GM12801 (cell line): Measurements from ENCODE around the gene PHOSPHO2.

Experiments used
- CTCF ChIP-seq: IDR thresholded peaks from one replicate; pipeline ENCODE4 v1.5.1; 2011; ENCODE audit warnings: control low read depth; ENCODE audit not compliant: insufficient read length; ENCODE audit errors: extremely low read depth

Gene PHOSPHO2

GRCh38 chr2:169694113-169694893 is at the start of gene PHOSPHO2, which contains the start of gene CFAP210:
TSS of gene PHOSPHO2 (plus strand) at chr2:169694469. CDS start at chr2:169700972, 6,503 bp downstream.
TSS of gene CFAP210 (minus strand) at chr2:169694405. CDS start at chr2:169694327, 78 bp downstream.
- TF ChIP-seq CTCF = no peak

GRCh38 chr2:169647496-169647895 is 46.8 kb upstream of the PHOSPHO2 start:
- no peak for TF ChIP-seq CTCF

GRCh38 chr2:169649278-169649677 is 45.0 kb upstream of the PHOSPHO2 start:
- TF ChIP-seq CTCF = no peak

GRCh38 chr2:169653636-169654035 is 40.6 kb upstream of the PHOSPHO2 start:
- no peak for TF ChIP-seq CTCF

- no peak for TF ChIP-seq CTCF
Measured at GRCh38 chr2:169656164-169656563, 38.1 kb upstream of the PHOSPHO2 start.

GRCh38 chr2:169658877-169659276 is 35.4 kb upstream of the PHOSPHO2 start:
- TF ChIP-seq CTCF = no peak

GRCh38 chr2:169659320-169659719 is 34.9 kb upstream of the PHOSPHO2 start:
- TF ChIP-seq CTCF = no peak
